H9 (cell line): ENCODE results near the gene MYO1D. TPM values are rescaled to one million over a fixed set of nuclear protein-coding genes. Genes with fewer than 3 reads are reported as not detected.

Experiments used
- DNase-seq: peaks from one replicate; pipeline ENCODE4 v3.0.0-alpha.2; 2017
- H2AFZ ChIP-seq: one replicate; pipeline ENCODE4 v1.6.1; 2013; ENCODE audit warnings: mild to moderate bottlenecking, low read length, control low read depth, moderate library complexity
- H2AK5ac ChIP-seq: 2 replicates; pipeline ENCODE4 v1.6.1; 2013; ENCODE audit warnings: low read length, control low read depth, mixed read lengths; ENCODE audit not compliant: insufficient read length
- H2BK120ac ChIP-seq: one replicate; pipeline ENCODE4 v1.6.1; 2013; ENCODE audit warnings: low read depth, mild to moderate bottlenecking, low read length, control low read depth, inconsistent platforms; ENCODE audit not compliant: poor library complexity, severe bottlenecking
- H2BK12ac ChIP-seq: 2 replicates; pipeline ENCODE4 v1.6.1; 2013; ENCODE audit warnings: low read length, control low read depth, mixed read lengths, low read depth; ENCODE audit not compliant: insufficient read length
- H2BK15ac ChIP-seq: 2 replicates; pipeline ENCODE4 v1.6.1; 2013; ENCODE audit warnings: low read depth, low read length, control low read depth
- H2BK20ac ChIP-seq: one replicate; pipeline ENCODE4 v1.6.1; 2013; ENCODE audit warnings: low read depth, mild to moderate bottlenecking, low read length, control low read depth, inconsistent platforms; ENCODE audit not compliant: poor library complexity, severe bottlenecking
- H2BK5ac ChIP-seq: 2 replicates; pipeline ENCODE4 v1.6.1; 2013; ENCODE audit warnings: low read length, control low read depth, mixed read lengths; ENCODE audit not compliant: insufficient read length
- H3K14ac ChIP-seq: 2 replicates; pipeline ENCODE4 v1.6.1; 2013; ENCODE audit warnings: low read length, control low read depth; ENCODE audit not compliant: insufficient read depth
- H3K18ac ChIP-seq: 2 replicates; pipeline ENCODE4 v1.6.1; 2013; ENCODE audit warnings: low read depth, mild to moderate bottlenecking, mixed read lengths, low read length, control low read depth; ENCODE audit not compliant: insufficient read length
- H3K23ac ChIP-seq: 2 replicates; pipeline ENCODE4 v1.6.1; 2013; ENCODE audit warnings: low read length, control low read depth, mixed read lengths, low read depth; ENCODE audit not compliant: insufficient read length
- H3K23me2 ChIP-seq: 2 replicates; pipeline ENCODE4 v1.6.1; 2013; ENCODE audit warnings: low read depth, mild to moderate bottlenecking, mixed read lengths, low read length, control low read depth; ENCODE audit not compliant: insufficient read length, poor library complexity, severe bottlenecking
- H3K27ac ChIP-seq: 2 replicates; pipeline ENCODE4 v1.5.1; 2013; ENCODE audit warnings: low read length, control low read depth, mixed read lengths, low read depth; ENCODE audit not compliant: insufficient read length
- H3K27me3 ChIP-seq: 2 replicates; pipeline ENCODE4 v1.6.1; 2013; ENCODE audit warnings: low read length, control low read depth, inconsistent platforms; ENCODE audit not compliant: insufficient read depth
- H3K4ac ChIP-seq: 2 replicates; pipeline ENCODE4 v1.6.1; 2013; ENCODE audit warnings: low read depth, mild to moderate bottlenecking, control low read depth, inconsistent platforms, low read length, moderate library complexity
- H3K4me1 ChIP-seq: 2 replicates; pipeline ENCODE4 v1.6.1; 2013; ENCODE audit warnings: low read length, control low read depth, inconsistent platforms; ENCODE audit not compliant: insufficient read depth
- H3K4me2 ChIP-seq: 2 replicates; pipeline ENCODE4 v1.6.1; 2013; ENCODE audit warnings: low read length, control low read depth, mixed read lengths; ENCODE audit not compliant: insufficient read length, insufficient read depth
- H3K56ac ChIP-seq: 2 replicates; pipeline ENCODE4 v1.6.1; 2013; ENCODE audit warnings: low read depth, mild to moderate bottlenecking, mixed read lengths, low read length, control low read depth; ENCODE audit not compliant: insufficient read length
- H3K79me1 ChIP-seq: 2 replicates; pipeline ENCODE4 v1.6.1; 2013; ENCODE audit warnings: low read depth, mild to moderate bottlenecking, moderate library complexity, low read length, control low read depth, inconsistent platforms; ENCODE audit not compliant: insufficient read depth, poor library complexity, severe bottlenecking
- H3K79me2 ChIP-seq: 2 replicates; pipeline ENCODE4 v1.6.1; 2013; ENCODE audit warnings: low read length, control low read depth, inconsistent platforms; ENCODE audit not compliant: insufficient read depth
- H3K9ac ChIP-seq: 2 replicates; pipeline ENCODE4 v1.6.1; 2013; ENCODE audit warnings: low read length, control low read depth, mixed read lengths; ENCODE audit not compliant: insufficient read length; ENCODE audit errors: extremely low read depth
- H3K9me3 ChIP-seq: one replicate; pipeline ENCODE4 v1.6.1; 2013; ENCODE audit warnings: low read depth, low read length, inconsistent platforms; ENCODE audit not compliant: control insufficient read depth
- H3T11ph ChIP-seq: one replicate; pipeline ENCODE4 v1.6.1; 2013; ENCODE audit warnings: mild to moderate bottlenecking, low read length, control low read depth, inconsistent platforms
- H4K20me1 ChIP-seq: one replicate; pipeline ENCODE4 v1.6.1; 2013; ENCODE audit not compliant: control insufficient read depth, insufficient read length, insufficient read depth
- H4K5ac ChIP-seq: 2 replicates; pipeline ENCODE4 v1.6.1; 2013; ENCODE audit warnings: low read depth, mild to moderate bottlenecking, mixed read lengths, low read length, control low read depth; ENCODE audit not compliant: insufficient read length
- H4K8ac ChIP-seq: replicated peaks from 2 replicates; pipeline ENCODE4 v1.6.1; 2013; ENCODE audit warnings: low read length, control low read depth, mixed read lengths, low read depth; ENCODE audit not compliant: insufficient read length
- H4K91ac ChIP-seq: 2 replicates; pipeline ENCODE4 v1.6.1; 2013; ENCODE audit warnings: low read depth, mild to moderate bottlenecking, moderate library complexity, mixed read lengths, low read length, control low read depth; ENCODE audit not compliant: insufficient read length
- H3K27ac Mint-ChIP-seq, 3 experiments: 2 replicates in 2 of 3; 3 replicates in 1 of 3; pipeline ENCODE4 v1.8.0; 2020 to 2021; ENCODE audit warnings: mixed read lengths in 3 of 3, mild to moderate bottlenecking in 1 of 3, moderate library complexity in 1 of 3
- H3K27me3 Mint-ChIP-seq: 2 replicates; pipeline ENCODE4 v1.8.0; 2021; ENCODE audit warnings: low read depth, mild to moderate bottlenecking, moderate library complexity, mixed read lengths
- H3K36me3 Mint-ChIP-seq, 3 experiments: 2 replicates in 2 of 3; 3 replicates in 1 of 3; pipeline ENCODE4 v1.8.0; 2020 to 2021; ENCODE audit warnings: low read depth in 3 of 3, mixed read lengths in 3 of 3; ENCODE audit not compliant: insufficient read depth in 1 of 3
- H3K4me1 Mint-ChIP-seq, 2 experiments: 2 replicates each; pipeline ENCODE4 v1.8.0; 2020; ENCODE audit warnings: mixed read lengths in 2 of 2
- H3K4me3 Mint-ChIP-seq, 2 experiments: 2 replicates in 1 of 2; 3 replicates in 1 of 2; pipeline ENCODE4 v1.8.0; 2020 to 2021; ENCODE audit warnings: mild to moderate bottlenecking in 2 of 2, mixed read lengths in 2 of 2, moderate library complexity in 1 of 2
- H3K9me3 Mint-ChIP-seq, 2 experiments: 2 replicates in 1 of 2; 3 replicates in 1 of 2; pipeline ENCODE4 v1.8.0; 2020; ENCODE audit warnings: mild to moderate bottlenecking in 2 of 2, mixed read lengths in 2 of 2, moderate library complexity in 1 of 2
- CTCF ChIP-seq: fragments of 200-600 bp; sonication (generic); conservative IDR thresholded peaks from 3 replicates; pipeline ENCODE4 v1.8.0; 2021; ENCODE audit warnings: antibody characterized with exemption, mild to moderate bottlenecking
- WGBS: extraction: QIAGEN DNeasy Blood & Tissue Kit; methylation state at CpG from one replicate; pipeline ENCODE4 v1.1.7; 2013; ENCODE audit warnings: missing lambda C conversion rate, low lambda C conversion rate, mixed read lengths; ENCODE audit not compliant: insufficient read length; ENCODE audit errors: extremely low coverage; 5-methylcytosine and 5-hydroxymethylcytosine counted together
- total RNA-seq: library from RNA; stranded (reverse); gene quantifications from 2 replicates; pipeline ENCODE4 v1.2.1, GENCODE V29; 2021

MYO1D gene
- total RNA-seq, 1 experiment from 2014 or later, result 19.0 TPM

GRCh38 chr17:32529604-32530003, 347.3 kb downstream of the MYO1D start:
- Mint-ChIP-seq H3K27ac (peak overlapping the region in 1 of 3 experiments; percentile 10; a peak in 1 of 7 replicates), H3K36me3 (no peaks in the 10 kb centered on the region; a peak in 1 of 7 replicates), H3K4me3 (no peak overlapping the region), H3K9me3 (no peaks in the 10 kb centered on the region), H3K27me3 (no peaks in the 10 kb centered on the region), H3K4me1 (peaks cover 5% of the 10 kb centered on the region in 2 experiments; a peak in 3 of 4 replicates)
- no peak overlapping the region for H4K5ac ChIP-seq
- H2BK120ac ChIP-seq, result no peak overlapping the region
- no peak overlapping the region for H2BK15ac ChIP-seq
- H4K8ac ChIP-seq, result no peak overlapping the region
- H3K4me1 ChIP-seq, result no peaks in the 10 kb centered on the region
- H2BK5ac ChIP-seq, result no peak overlapping the region
- H3K56ac ChIP-seq, result no peak overlapping the region
- H3T11ph ChIP-seq, result no peak overlapping the region
- H4K91ac ChIP-seq, result no peak overlapping the region
- H4K20me1 ChIP-seq, result no peaks in the 10 kb centered on the region
- H2BK12ac ChIP-seq, result no peak overlapping the region
- no peaks in the 10 kb centered on the region for H3K23me2 ChIP-seq
- H3K9me3 ChIP-seq, result no peaks in the 10 kb centered on the region
- no peak overlapping the region for H2BK20ac ChIP-seq
- no peak overlapping the region for H3K23ac ChIP-seq
- no peak overlapping the region for H3K4me2 ChIP-seq
- no peaks in the 10 kb centered on the region for H3K79me2 ChIP-seq
- TF ChIP-seq CTCF, result no peak
- no peak overlapping the region for H3K14ac ChIP-seq
- no peak for DNase-seq
- WGBS, result no CpG with 5 or more reads among the region's 10 CpGs
- no peak overlapping the region for H3K9ac ChIP-seq
- no peak overlapping the region for H2AK5ac ChIP-seq
- no peaks in the 10 kb centered on the region for H3K79me1 ChIP-seq
- no peak overlapping the region for H3K4ac ChIP-seq
- H3K27ac ChIP-seq, result no peak overlapping the region
- no peak overlapping the region for H3K18ac ChIP-seq
- H2AFZ ChIP-seq, result no peak overlapping the region
- no peaks in the 10 kb centered on the region for H3K27me3 ChIP-seq
